Stimulated activated CD8-positive, alpha-beta memory T cell treated with anti-CD3 and anti-CD28 coated beads, Interleukin-12 subunit alpha, Interleukin-12 subunit beta, amount 100 ng/mL, for 4 hours (primary cell): Measurements from ENCODE around the gene SLC24A3.

ENCODE experiments used
- DNase-seq: peaks from one replicate; pipeline ENCODE4 v3.0.0-alpha.2; 2020; ENCODE audit warnings: low read depth

SLC24A3 gene

DNA sequence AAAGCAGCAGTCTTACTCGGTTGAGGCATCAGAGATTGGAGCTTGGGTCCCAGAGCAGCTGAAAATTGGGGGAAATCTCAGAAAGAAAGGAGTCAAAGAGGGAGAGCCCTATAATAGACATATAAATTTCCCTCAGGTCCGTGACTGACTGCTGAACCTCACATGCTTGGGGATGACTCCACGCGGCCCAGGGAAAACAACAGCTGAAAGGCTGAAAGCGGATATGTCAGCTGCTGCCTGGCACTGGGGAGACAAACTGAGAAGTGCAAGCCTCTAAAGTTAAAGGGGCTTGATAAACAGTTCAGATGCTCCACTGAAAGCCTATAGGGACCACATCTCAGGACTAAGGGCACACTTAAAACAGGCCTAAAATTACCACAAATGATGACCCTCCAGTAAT, 289.7 kb downstream of the SLC24A3 start:
- no peak for DNase-seq

DNA sequence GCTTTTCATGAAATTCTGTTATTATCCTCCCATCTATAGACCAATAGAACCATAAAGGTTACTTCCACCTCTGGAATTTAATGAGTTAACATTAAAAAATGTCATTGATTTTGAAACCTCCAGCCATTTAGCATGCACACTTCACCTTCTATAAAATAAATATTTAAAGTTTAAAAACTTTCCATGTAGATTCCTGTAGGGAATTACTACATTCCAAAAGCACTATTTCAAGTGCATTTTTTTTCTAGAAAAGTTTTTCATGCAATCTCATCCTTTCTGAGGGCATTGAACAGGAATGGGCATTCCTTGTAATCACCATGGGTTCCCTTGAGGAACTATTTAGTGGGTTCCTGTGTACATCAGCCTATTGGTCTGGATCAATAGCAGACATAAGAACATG, 291.8 kb downstream of the SLC24A3 start:
- DNase-seq = no peak

DNA sequence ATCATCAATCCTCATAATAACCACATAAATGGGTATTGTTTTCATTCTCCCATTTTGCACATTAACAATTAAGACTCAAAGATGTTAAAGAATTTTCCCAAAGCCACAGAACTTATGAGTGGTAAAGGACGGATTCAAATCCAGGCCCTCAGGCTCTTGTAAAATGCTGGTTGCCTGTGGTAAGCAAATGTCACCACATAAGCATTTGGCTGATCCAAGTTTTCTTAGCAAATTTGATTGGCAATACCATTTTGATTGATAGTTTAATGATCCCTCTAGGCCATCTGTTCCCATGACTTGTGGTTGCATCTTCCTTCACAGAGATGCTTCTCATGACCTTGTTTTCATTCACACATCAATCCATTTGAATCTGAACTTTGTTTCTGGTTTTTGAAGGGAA, 293.6 kb downstream of the SLC24A3 start:
- DNase-seq = no peak

DNA sequence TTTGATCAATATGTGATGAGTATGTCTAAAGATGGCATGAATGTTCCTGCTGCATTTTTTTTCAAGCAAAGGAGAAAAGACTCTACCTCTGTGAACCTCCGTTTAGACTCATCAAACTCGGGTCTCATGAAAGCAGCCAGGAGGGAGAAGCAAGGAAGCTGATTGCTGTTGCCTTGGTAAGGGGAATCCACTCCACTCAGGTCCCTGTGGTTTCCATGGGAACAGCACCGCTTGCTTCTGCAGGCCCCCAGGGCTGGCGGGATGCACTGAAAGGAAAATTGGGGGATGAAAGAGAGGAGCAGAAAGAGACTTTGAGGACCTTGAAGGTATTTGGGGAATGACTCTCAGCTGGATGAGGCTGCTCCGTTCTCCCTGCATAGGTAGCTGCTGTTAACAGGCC, 296.0 kb downstream of the SLC24A3 start:
- DNase-seq = no peak

DNA sequence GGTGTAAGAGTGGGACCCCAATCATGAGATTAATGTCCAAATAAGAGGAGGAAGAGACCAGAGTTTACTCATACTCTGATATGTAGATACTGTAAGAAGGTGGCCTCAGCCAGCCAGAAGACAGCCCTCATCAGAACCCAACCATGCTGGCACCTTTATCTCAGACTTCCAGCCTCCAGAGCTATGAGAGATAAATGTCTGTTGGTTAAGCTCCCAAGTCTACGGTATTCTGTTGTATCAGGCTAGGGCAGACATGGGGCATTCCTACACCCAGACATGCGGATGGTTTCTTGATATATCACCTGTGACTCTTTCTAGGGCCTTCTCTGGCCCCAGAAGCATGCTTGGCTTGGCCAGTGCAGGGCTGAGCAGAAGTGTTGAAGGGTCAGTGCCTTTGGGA, 298.2 kb downstream of the SLC24A3 start:
- no peak for DNase-seq

DNA sequence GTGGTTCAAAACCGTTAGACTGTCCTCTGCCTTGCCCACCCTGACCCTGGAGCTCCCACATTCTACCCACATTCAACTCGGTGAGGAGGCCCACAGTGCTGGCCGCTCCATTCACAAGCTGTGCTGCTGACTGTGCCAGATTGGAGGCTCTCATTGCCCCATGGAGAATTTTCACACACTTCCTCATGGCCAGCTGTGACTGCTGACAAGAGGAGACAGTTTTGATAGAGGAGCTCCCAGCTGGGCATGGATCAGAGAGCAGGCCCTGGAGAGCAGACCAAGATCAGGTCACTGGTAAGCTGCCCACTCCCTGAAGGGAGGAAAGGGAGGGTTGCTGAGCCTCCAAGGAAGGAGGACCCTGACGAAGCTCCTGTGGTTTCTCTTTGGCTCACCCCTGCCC, 299.5 kb downstream of the SLC24A3 start:
- DNase-seq = no peak

GRCh38 chr20:19512886-19513677, 300.6 kb downstream of the SLC24A3 start:
- DNase-seq = no peak

GRCh38 chr20:19515074-19515473, 302.6 kb downstream of the SLC24A3 start:
- DNase-seq = no peak

DNA sequence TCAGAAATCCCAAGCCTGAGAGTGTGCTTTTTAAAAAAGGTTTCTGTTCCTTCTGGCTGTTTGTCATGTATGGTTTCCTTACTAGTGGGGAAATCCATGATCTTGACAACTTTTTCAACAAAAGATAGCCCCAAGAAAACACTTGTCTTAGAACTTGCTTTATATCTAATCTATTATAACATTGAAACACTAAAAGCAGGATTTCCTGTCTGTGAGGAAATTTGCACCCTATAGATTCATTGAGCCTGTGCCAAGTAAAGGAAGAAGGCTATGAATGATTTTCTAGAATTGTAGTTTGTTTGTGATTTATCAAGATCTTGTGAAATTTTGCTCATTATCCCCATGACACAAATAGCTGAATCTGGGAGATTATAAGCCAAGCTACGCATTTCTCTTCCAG, 307.0 kb downstream of the SLC24A3 start:
- no peak for DNase-seq

DNA sequence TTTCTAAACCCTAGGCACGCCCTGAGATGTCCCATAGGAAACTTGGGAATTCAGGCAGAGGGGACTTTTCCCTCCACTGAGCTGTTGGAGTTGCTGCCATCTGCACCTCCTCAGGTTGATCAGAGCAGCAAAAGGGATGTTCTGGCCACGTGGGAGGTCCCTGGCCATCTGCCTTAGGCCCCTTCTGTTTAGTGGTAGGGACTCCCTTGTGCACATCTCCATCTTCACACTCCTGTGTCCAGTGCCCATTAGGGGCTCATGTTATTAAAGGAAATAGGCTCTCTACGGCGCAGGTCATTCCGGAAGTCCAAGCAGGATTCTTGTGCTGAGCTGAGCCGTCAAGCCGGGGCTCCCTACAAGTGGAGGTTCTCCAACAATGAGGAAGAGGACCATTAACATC, 307.8 kb downstream of the SLC24A3 start:
- DNase-seq = no peak

DNA sequence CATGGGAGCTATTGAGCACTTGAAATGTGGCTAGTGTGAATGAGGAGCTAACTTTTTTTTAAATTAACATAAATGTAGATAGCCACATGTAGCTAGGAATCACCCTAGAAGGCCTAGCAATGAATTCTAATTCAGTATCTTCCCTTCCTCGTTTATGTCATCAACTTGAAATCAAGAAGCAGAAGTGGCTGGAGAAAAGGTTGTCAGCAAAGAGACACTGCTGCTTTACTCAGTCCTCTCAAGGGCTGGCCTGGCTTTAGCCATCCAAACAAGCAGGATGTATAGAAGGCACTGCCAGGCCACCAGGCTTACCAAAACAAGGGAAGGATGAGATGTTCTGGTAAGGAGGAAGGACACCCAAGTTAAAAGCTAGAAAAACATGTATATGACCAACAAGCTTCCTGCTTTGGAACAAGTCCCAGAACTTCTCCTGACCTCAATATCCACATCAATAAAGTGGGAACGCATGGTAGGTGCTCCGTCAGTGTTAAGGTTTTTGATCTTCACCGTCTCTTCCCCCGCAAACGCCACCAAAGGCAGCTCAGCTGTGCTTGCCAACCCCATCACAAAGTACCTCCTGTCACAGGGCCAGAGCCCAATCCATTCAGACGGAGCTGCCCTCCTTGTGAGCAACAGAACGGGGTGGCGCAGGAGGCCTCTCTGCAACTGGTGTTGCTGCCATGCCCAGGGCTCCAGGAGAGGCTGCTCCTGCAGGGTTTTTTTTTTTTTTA, 309.8 kb downstream of the SLC24A3 start:
- no peak for DNase-seq

DNA sequence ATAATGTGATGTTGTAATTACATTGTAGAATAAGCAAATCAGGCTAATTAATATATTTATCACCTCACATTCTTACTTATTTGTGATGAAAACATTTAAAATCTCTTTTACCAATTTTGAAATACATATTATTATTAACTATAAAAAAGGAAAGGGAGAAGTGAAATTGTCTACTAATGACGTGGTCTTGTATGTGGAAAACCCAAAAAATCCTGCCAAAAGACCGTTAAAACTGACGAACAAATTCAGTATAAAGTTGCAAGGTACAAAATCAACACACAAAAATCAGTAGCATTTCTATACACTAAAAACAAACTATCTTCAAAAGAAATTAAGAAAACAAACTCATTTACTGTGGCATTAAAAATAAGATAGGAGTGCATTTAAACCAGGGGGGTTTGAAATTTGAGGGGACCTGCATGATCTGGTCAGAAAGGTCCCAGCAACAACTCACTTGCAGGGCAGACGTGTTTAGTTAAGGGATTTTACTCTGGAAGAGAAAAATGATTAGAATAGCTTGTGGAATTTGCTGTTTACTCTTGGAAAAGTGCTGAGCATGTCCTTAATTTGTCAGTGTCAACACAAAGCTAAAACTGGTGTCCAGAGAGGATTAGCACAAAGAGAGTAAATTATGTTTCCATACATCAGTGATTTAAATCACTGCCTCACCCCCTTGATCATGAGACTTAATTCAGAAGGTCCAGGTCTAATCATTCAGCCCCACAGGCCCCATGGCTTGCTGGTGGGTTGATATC, 310.6 kb downstream of the SLC24A3 start:
- no peak for DNase-seq

GRCh38 chr20:19524691-19525090, 312.2 kb downstream of the SLC24A3 start:
- DNase-seq = no peak

DNA sequence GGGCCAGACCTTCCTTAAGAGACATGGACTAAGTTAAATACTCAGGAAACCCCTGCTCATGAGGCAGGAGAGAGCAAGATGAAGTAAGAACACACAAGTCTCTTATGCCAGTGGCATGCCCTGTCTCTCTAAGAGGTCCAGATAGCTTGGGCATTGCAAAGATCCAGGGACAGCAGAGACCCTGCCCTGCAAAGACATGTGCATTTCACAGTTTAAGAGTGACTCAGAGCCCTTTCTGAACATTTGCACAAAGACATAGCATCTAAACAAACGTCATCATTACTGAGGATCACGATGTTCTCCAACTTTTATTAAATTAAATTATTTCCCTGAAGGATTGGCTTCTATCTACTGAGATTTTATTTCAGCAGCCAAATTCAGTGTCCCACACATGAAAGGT, 315.1 kb downstream of the SLC24A3 start:
- DNase-seq = no peak

- DNase-seq = no peak
These were observed 316.0 kb downstream of the SLC24A3 start for GRCh38 chr20:19528286-19529030.

GRCh38 chr20:19530006-19530405, 317.6 kb downstream of the SLC24A3 start:
- no peak for DNase-seq

GRCh38 chr20:19531446-19531845, 319.0 kb downstream of the SLC24A3 start:
- no peak for DNase-seq

GRCh38 chr20:19538556-19538955, 326.1 kb downstream of the SLC24A3 start:
- no peak for DNase-seq

- no peak for DNase-seq
These were observed 326.7 kb downstream of the SLC24A3 start for GRCh38 chr20:19539191-19539590.

DNA sequence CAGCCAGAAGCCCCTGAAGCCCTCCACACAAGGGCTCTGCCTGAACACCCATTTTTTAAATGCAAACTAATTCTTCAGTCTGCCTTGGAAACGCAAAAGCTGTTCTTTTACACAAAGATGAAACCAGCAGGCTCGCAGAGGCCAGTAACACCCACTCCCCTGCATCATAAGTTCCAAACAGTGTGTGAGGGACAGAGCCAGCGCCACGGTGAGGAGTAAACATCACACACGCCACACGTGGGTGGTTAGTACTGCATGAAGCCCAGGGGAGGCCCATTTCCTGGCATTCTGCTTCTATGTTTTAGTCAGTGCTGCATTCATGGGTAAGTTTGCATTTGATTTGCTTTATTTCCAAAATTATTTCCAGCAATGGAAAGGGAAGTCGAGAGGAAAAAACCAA, 327.9 kb downstream of the SLC24A3 start:
- no peak for DNase-seq

GRCh38 chr20:19543101-19543500, 330.7 kb downstream of the SLC24A3 start:
- no peak for DNase-seq

- no peak for DNase-seq
These were observed 332.2 kb downstream of the SLC24A3 start for GRCh38 chr20:19544684-19545083.
